Measurements from ENCODE around the gene CYB5B. TPM values are rescaled to one million over a fixed set of nuclear protein-coding genes. Genes with fewer than 3 reads are reported as not detected.
A peak's percentile ranks its signal among the peaks of the same experiment; 100 is the strongest.

The CYB5B gene
- total RNA-seq, 2 experiments from 2014 or later: 83.0 to 184 TPM

DNA sequence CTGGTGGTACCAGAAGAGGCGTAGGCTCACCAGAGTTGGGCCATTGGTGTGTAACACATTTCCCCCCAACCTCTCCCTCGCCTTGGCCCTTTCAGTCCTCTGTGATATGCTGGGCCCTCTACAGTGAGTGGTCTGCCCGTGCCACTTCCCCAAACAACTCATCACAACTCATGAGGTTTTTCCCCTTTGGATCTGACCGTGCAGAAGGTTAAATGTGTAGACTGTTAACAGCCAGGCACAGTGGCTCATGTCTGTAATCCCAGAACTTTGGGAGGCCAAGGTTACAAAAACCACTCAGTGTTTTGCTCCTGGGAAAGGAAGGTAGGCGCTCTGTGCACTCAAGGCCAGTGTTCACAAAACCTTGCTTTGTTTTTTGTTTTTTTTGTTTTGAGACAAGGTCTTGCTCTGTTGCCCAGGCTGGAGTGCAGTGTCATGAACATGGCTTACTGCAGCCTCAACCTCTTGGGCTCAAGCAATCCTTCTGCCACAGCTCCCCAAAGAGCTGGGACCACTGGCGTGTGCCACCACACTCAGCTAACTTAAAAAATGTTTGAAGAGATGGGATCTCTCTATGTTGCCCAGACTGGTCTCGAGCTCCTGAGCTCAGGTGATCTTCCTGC lies 11.3 kb upstream of the CYB5B start:
- Histone ChIP-seq H3K79me2 (ENCODE audit: insufficient read depth, low read depth, low read length) (no peaks in the 10 kb centered on the region), H3K4me3 (ENCODE audit: low read depth, low read length, poor library complexity, severe bottlenecking) (no peak overlapping the region), H3K36me3 (ENCODE audit: insufficient read depth, low read length) (no peaks in the 10 kb centered on the region), H3K27ac (ENCODE audit: low read depth, low read length, poor library complexity, severe bottlenecking) (no peak overlapping the region), H2AFZ (ENCODE audit: low read length) (peak overlapping the region; percentile 28; the same call in 1 of the 2 replicates), H3K9me2 (ENCODE audit: insufficient read depth, low read length) (no peaks in the 10 kb centered on the region), H3K9me3 (ENCODE audit: low read length) (no peaks in the 10 kb centered on the region), H4K20me1 (ENCODE audit: insufficient read depth, low read length) (no peaks in the 10 kb centered on the region), H3K4me1 (ENCODE audit: insufficient read depth, low read length, poor library complexity, severe bottlenecking) (no peaks in the 10 kb centered on the region), H3K4me2 (ENCODE audit: low read length) (no peak overlapping the region)
- intact Hi-C loops (cut with micrococcal nuclease; ENCODE audit: unreplicated experiment): no loop called here
- no peak for DNase-seq (ENCODE audit: low spot score)
- POLR2A ChIA-PET: interaction anchor here (0.7 kb wide), 1 partner anchor 18 kb away, joined by 4 read pairs; no protein-coding TSS in a partner anchor
- CTCF ChIA-PET (ENCODE audit: unreplicated experiment): no interaction called here
- BruUV-seq (replicated peaks): no TSS peak
- no peak for TF ChIP-seq EZH2phosphoT487 (IDR thresholded peaks at IDR 0.05; ENCODE audit: borderline replicate concordance, low read depth, low read length)
- TF ChIP-seq, protein P1, sequence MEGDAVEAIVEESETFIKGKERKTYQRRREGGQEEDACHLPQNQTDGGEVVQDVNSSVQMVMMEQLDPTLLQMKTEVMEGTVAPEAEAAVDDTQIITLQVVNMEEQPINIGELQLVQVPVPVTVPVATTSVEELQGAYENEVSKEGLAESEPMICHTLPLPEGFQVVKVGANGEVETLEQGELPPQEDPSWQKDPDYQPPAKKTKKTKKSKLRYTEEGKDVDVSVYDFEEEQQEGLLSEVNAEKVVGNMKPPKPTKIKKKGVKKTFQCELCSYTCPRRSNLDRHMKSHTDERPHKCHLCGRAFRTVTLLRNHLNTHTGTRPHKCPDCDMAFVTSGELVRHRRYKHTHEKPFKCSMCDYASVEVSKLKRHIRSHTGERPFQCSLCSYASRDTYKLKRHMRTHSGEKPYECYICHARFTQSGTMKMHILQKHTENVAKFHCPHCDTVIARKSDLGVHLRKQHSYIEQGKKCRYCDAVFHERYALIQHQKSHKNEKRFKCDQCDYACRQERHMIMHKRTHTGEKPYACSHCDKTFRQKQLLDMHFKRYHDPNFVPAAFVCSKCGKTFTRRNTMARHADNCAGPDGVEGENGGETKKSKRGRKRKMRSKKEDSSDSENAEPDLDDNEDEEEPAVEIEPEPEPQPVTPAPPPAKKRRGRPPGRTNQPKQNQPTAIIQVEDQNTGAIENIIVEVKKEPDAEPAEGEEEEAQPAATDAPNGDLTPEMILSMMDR (conservative IDR thresholded peaks at IDR 0.05; ENCODE audit: low read length): no peak

DNA sequence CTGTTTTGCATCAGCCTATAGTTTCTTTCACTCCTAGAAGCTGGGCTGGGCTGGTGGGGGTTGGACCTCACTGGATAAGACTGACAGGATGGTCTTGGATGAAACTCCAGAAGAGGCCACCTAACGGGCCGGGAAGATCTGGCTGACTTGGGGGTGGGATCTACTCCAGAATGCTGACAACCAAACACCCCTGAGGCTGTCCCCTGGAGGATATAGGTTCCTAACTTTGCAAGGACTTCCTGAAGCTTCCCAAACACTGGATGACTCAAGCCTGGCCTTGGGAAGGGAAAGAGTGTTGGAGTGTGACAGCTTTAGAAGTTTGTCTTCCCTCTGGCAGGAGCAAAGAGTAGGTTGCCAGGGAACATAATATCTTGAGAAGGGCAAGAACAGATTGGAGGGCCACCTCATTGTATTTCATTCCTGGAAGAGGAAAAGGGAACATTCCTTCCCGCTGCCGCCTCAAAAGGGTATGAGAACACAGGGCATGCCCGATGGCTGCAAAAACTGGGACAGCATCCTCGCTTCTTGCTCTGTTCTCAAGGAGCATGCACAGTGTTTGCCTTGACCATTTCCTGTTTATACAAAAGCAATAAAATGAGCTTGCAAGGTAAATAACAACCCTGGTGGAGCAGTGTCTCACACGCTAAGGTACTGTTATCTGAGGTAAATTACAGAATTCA lies 6.8 kb upstream of the CYB5B start:
- intact Hi-C loops (cut with micrococcal nuclease; ENCODE audit: unreplicated experiment): no loop called here
- Histone ChIP-seq H3K4me1 (ENCODE audit: insufficient read depth, low read length, poor library complexity, severe bottlenecking) (no peaks in the 10 kb centered on the region), H3K79me2 (ENCODE audit: insufficient read depth, low read depth, low read length) (no peaks in the 10 kb centered on the region), H3K4me3 (ENCODE audit: low read depth, low read length, poor library complexity, severe bottlenecking) (no peak overlapping the region), H3K36me3 (ENCODE audit: insufficient read depth, low read length) (no peaks in the 10 kb centered on the region), H4K20me1 (ENCODE audit: insufficient read depth, low read length) (no peaks in the 10 kb centered on the region), H2AFZ (ENCODE audit: low read length) (no peak overlapping the region), H3K27ac (ENCODE audit: low read depth, low read length, poor library complexity, severe bottlenecking) (no peak overlapping the region), H3K9me2 (ENCODE audit: insufficient read depth, low read length) (no peaks in the 10 kb centered on the region), H3K4me2 (ENCODE audit: low read length) (no peak overlapping the region), H3K9me3 (ENCODE audit: low read length) (no peaks in the 10 kb centered on the region)
- no peak for DNase-seq (ENCODE audit: low spot score)
- CTCF ChIA-PET (ENCODE audit: unreplicated experiment): no interaction called here
- TF ChIP-seq EZH2phosphoT487 (IDR thresholded peaks at IDR 0.05; ENCODE audit: borderline replicate concordance, low read depth, low read length): no peak
- TF ChIP-seq, protein P1 (conservative IDR thresholded peaks at IDR 0.05; ENCODE audit: low read length): no peak
- BruUV-seq (replicated peaks): no TSS peak
- POLR2A ChIA-PET: interaction anchor here (0.6 to 1.0 kb wide), 4 partner anchors 10 to 244 kb away, joined by 3 read pairs; no protein-coding TSS in a partner anchor

DNA sequence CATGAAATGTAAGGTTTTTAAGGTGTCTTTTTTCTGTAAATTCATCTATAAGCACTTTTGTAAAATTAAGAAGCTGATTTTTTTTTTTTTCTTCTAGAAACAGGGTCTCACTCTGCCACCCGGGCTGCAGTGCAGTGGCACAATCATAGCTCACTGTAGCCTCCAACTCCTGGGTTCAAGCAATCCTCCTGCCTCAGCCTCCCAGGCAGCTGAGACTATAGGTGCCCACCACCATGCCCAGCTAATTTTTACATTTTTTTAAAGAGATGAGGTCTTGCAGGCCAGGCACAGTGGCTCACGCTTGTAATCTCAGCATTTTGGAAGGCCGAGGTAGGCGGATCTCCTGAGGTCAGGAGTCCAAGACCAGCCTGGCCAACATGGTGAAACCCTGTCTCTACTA lies 4.5 kb upstream of the CYB5B start:
- TF ChIP-seq, protein P1 (conservative IDR thresholded peaks at IDR 0.05; ENCODE audit: low read length): no peak
- no peak for TF ChIP-seq EZH2phosphoT487 (IDR thresholded peaks at IDR 0.05; ENCODE audit: borderline replicate concordance, low read depth, low read length)
- no peak for DNase-seq (ENCODE audit: low spot score)
- H3K4me1 ChIP-seq (ENCODE audit: insufficient read depth, low read length, poor library complexity, severe bottlenecking): peaks cover 8% of the 10 kb centered on the region
- no peaks in the 10 kb centered on the region for H3K36me3 ChIP-seq (ENCODE audit: insufficient read depth, low read length)
- no peaks in the 10 kb centered on the region for H3K9me3 ChIP-seq (ENCODE audit: low read length)
- intact Hi-C loops (cut with micrococcal nuclease; ENCODE audit: unreplicated experiment): loop anchor here (10.0 kb wide), 1 partner anchor 145 kb away; the partner anchor contains the start of gene NFAT5
- no peak overlapping the region for H3K27ac ChIP-seq (ENCODE audit: low read depth, low read length, poor library complexity, severe bottlenecking)
- ChIA-PET CTCF (ENCODE audit: unreplicated experiment) (interaction anchor here (0.6 kb wide), 1 partner anchor 306 kb away, joined by 3 read pairs; the partner anchor contains the start of gene NQO1), POLR2A (interaction anchor here (0.6 to 1.7 kb wide), 2 partner anchors 35 to 162 kb away, joined by 3 read pairs; no protein-coding TSS in a partner anchor)
- no TSS peak for BruUV-seq (replicated peaks)
- peaks cover 5% of the 10 kb centered on the region for H3K79me2 ChIP-seq (ENCODE audit: insufficient read depth, low read depth, low read length)
- no peaks in the 10 kb centered on the region for H3K9me2 ChIP-seq (ENCODE audit: insufficient read depth, low read length)
- no peak overlapping the region for H3K4me2 ChIP-seq (ENCODE audit: low read length)
- H4K20me1 ChIP-seq (ENCODE audit: insufficient read depth, low read length): no peaks in the 10 kb centered on the region
- no peak overlapping the region for H3K4me3 ChIP-seq (ENCODE audit: low read depth, low read length, poor library complexity, severe bottlenecking)
- no peak overlapping the region for H2AFZ ChIP-seq (ENCODE audit: low read length)

All from OCI-LY7 (cell line).